ENCODE measurements around the gene EEF1G.
A peak's percentile ranks its signal among the peaks of the same experiment; 100 is the strongest.

Gene EEF1G

DNA sequence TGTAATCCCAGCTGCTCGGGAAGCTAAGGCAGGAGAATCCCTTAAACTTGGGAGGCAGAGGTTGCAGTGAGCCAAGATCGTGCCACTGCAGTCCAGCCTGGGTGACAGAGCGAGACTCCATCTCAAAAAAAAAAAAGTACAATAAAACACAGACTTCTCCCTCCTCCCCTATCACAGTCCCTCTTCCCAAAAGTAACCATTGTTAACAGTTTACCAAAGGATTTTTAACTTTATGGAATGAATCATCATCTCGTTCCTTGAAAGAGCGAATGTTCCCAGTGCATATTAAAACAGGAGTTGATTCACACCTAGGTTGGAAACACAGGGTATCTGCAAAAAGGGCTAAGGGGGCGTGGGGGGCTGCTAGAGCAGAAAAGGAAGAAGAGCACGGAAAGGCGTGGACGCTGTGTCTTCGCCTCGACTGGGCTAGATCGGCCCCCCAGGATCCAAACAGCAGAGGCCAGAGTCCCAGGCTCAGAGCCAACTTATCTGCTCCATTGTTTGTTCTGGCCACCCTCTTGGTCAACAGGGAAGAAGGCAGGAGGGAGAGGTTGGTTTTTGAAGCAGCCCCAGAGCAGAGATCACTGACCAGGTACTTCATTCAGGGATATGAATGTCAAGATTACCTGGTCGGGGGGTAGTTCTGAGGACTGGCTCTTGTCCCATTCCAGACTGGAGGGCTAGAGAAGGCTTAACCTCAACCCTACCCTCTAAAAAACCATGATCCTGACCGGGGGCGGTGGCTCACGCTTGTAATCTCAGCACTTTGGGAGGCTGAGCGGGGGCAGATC, 25.0 kb downstream of the EEF1G start:
- H3K27ac ChIP-seq, result peak overlapping the region; percentile 95
- TF ChIP-seq, protein P1, sequence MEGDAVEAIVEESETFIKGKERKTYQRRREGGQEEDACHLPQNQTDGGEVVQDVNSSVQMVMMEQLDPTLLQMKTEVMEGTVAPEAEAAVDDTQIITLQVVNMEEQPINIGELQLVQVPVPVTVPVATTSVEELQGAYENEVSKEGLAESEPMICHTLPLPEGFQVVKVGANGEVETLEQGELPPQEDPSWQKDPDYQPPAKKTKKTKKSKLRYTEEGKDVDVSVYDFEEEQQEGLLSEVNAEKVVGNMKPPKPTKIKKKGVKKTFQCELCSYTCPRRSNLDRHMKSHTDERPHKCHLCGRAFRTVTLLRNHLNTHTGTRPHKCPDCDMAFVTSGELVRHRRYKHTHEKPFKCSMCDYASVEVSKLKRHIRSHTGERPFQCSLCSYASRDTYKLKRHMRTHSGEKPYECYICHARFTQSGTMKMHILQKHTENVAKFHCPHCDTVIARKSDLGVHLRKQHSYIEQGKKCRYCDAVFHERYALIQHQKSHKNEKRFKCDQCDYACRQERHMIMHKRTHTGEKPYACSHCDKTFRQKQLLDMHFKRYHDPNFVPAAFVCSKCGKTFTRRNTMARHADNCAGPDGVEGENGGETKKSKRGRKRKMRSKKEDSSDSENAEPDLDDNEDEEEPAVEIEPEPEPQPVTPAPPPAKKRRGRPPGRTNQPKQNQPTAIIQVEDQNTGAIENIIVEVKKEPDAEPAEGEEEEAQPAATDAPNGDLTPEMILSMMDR (IDR thresholded peaks at IDR 0.05), result no peak
- no peak for TF ChIP-seq ZFX (IDR thresholded peaks at IDR 0.05; ENCODE audit: borderline replicate concordance)

- no peak for TF ChIP-seq ZFX (IDR thresholded peaks at IDR 0.05; ENCODE audit: borderline replicate concordance)
- TF ChIP-seq, protein P1 (IDR thresholded peaks at IDR 0.05), result no peak
- peak overlapping the region; percentile 95 for H3K27ac ChIP-seq
Measured at GRCh38 chr11:62547691-62548281, 25.9 kb downstream of the EEF1G start.

DNA sequence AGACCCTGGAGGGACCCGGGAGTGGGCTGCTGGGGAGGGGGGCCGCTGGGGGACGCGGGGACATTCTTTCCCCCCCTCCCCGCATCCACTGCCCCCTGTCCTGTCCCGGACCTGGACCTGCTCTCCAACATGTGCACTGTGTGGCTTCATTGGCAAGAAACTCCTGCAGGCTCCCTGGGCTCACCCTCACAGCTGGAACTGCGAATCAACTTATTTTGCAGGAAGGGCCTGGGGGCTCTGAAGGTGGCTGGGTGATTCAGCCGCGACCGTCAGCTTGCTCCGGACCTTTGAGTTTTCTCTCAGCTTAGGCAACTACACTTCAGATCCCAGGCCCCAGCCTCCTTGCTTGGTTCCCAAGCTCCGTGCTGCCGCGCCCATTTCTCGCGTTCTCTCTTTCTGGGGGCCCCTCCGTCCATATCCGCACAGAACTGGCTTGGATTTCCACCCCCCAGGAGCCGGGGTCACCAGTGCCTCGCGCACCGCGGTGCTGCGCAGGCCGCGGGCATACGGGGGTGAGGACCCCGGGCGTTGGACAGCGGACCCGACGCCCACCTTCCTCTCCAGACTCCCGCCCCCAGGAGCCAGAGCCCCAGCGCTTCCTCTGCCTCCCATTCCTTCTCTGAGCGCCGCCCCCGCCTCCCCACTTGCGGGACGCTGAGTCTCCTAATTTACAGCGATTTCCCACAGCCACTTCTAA, 26.6 kb downstream of the EEF1G start:
- H3K27ac ChIP-seq, result peak overlapping the region; percentile 95
- TF ChIP-seq, protein P1 (IDR thresholded peaks at IDR 0.05), result no peak
- no peak for TF ChIP-seq ZFX (IDR thresholded peaks at IDR 0.05; ENCODE audit: borderline replicate concordance)

- TF ChIP-seq, protein P1 (IDR thresholded peaks at IDR 0.05), result no peak
- TF ChIP-seq ZFX (IDR thresholded peaks at IDR 0.05; ENCODE audit: borderline replicate concordance), result no peak
- H3K27ac ChIP-seq, result peak within 1 kb of the TSS; percentile 95
Measured at GRCh38 chr11:62546244-62546928, 27.3 kb downstream of the EEF1G start, which contains the start of gene AHNAK. AHNAK (minus strand) TSS chr11:62546806; CDS start chr11:62536098, 10,708 bp downstream.

DNA sequence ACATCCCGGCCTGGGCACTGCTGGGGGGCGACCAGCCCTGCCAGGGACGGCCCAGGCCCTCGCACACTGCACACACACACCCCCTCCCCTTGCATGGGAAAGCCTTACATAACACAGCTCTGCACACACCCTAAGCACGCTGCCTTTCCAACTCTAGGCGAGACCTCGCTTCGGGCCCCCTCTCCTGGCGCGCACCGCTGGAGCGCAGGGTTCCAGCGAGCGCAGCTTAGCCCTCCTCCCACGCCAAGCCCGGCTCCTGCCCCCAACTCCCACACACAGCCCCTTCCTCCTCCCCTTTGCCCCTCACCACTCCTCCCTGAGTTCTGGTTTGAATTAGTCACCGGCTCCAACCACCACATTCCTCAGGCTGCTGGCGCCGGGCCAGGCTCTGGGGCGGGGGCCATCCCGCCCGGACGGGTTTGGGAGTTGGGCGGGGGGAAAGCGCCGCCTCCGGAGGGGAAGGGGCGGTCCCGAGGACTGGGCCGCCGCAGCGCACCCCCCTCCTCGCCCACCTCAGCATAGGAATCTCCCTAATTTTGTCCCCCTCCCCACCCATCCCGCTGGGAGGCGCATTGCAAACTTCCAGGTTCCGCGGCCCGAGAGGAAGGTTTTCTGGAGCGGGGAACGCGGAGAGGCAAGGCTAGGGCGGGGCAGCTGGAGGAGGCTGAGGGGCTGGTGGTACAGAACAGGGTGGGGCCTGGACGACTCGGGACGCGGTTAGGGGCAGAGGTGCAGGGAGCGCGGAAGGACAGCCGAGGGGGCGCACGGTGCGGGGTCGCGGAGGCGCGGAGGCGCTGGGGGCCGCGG, 28.1 kb downstream of the EEF1G start:
- peak overlapping the region; percentile 95 for H3K27ac ChIP-seq
- TF ChIP-seq, protein P1 (IDR thresholded peaks at IDR 0.05), result peak; percentile 14; the same call in 1 of the 2 replicates
- TF ChIP-seq ZFX (IDR thresholded peaks at IDR 0.05; ENCODE audit: borderline replicate concordance), result no peak

Measured in 22Rv1 (cell line).